OCI-LY7 (cell line): ENCODE results near the gene RAET1E. TPM values are rescaled to one million over a fixed set of nuclear protein-coding genes. Genes with fewer than 3 reads are reported as not detected.

ENCODE experiments used
- BruUV-seq: library from RNA; stranded (reverse); fragments of 400-500 nt; replicated peaks from 2 replicates; lab custom pipeline; 2021; lab: Mats Ljungman, UMichigan
- CTCF ChIA-PET: fragments of 300-600 bp; sonication (Branson Sonifier 250); formaldehyde crosslinking; loops from one replicate; lab custom pipeline; 2022; ENCODE audit warnings: antibody characterized with exemption; ENCODE audit not compliant: unreplicated experiment; lab: Charles Lee
- POLR2A ChIA-PET: fragments of 300-600 bp; sonication (Branson Sonifier 250); formaldehyde crosslinking; loops from one replicate; lab custom pipeline; 2022; ENCODE audit warnings: antibody characterized with exemption; lab: Charles Lee
- DNase-seq: peaks from one replicate; pipeline ENCODE4 v3.0.0-alpha.2; 2015; ENCODE audit warnings: low spot score
- H2AFZ ChIP-seq: fragments of 200-600 bp; sonication (generic), shearing (Covaris generic); 2 replicates; pipeline ENCODE4 v1.6.1; 2014; ENCODE audit warnings: mild to moderate bottlenecking, antibody characterized with exemption, low read length, moderate library complexity
- H3K27ac ChIP-seq: fragments of 200-600 bp; sonication (generic); 2 replicates; pipeline ENCODE4 v1.5.1; 2014; ENCODE audit warnings: mixed run types, low read depth, mild to moderate bottlenecking, moderate library complexity, low read length, inconsistent platforms; ENCODE audit not compliant: poor library complexity, severe bottlenecking
- H3K36me3 ChIP-seq: fragments of 200-600 bp; sonication (generic); 2 replicates; pipeline ENCODE4 v1.6.1; 2014; ENCODE audit warnings: mild to moderate bottlenecking, antibody characterized with exemption, low read length, moderate library complexity, mixed read lengths; ENCODE audit not compliant: insufficient read depth
- H3K4me1 ChIP-seq: fragments of 200-600 bp; sonication (generic); 2 replicates; pipeline ENCODE4 v1.5.1; 2014; ENCODE audit warnings: mild to moderate bottlenecking, low read length; ENCODE audit not compliant: insufficient read depth, poor library complexity, severe bottlenecking
- H3K4me2 ChIP-seq: fragments of 200-600 bp; sonication (generic); 2 replicates; pipeline ENCODE4 v1.6.1; 2014; ENCODE audit warnings: mild to moderate bottlenecking, low read length
- H3K4me3 ChIP-seq: fragments of 200-600 bp; sonication (generic); 2 replicates; pipeline ENCODE4 v1.5.1; 2014; ENCODE audit warnings: mild to moderate bottlenecking, low read depth, low read length; ENCODE audit not compliant: poor library complexity, severe bottlenecking
- H3K79me2 ChIP-seq: fragments of 200-600 bp; sonication (generic); 2 replicates; pipeline ENCODE4 v1.6.1; 2016; ENCODE audit warnings: low read depth, mild to moderate bottlenecking, low read length, moderate library complexity, mixed read lengths; ENCODE audit not compliant: insufficient read depth
- H3K9me2 ChIP-seq: fragments of 200-600 bp; sonication (generic); 2 replicates; pipeline ENCODE4 v1.6.1; 2016; ENCODE audit warnings: mild to moderate bottlenecking, low read length, mixed read lengths; ENCODE audit not compliant: insufficient read depth
- H3K9me3 ChIP-seq: fragments of 200-600 bp; sonication (generic); 2 replicates; pipeline ENCODE4 v1.6.1; 2014; ENCODE audit warnings: mild to moderate bottlenecking, mixed run types, low read length, mixed read lengths
- H4K20me1 ChIP-seq: fragments of 200-600 bp; sonication (generic); 2 replicates; pipeline ENCODE4 v1.6.1; 2014; ENCODE audit warnings: mild to moderate bottlenecking, antibody characterized with exemption, low read length, moderate library complexity, mixed read lengths; ENCODE audit not compliant: insufficient read depth
- CTCF ChIP-seq: fragments of 200-600 bp; sonication (generic); conservative IDR thresholded peaks from 2 replicates; pipeline ENCODE4 v1.5.1; 2014; ENCODE audit warnings: mild to moderate bottlenecking, antibody characterized with exemption, low read length, moderate library complexity, mixed read lengths
- EZH2phosphoT487 ChIP-seq: fragments of 200-600 bp; sonication (generic); IDR thresholded peaks from 2 replicates; pipeline ENCODE4 v1.6.1; 2018; ENCODE audit warnings: low read depth, borderline replicate concordance, mild to moderate bottlenecking, mixed run types, antibody characterized with exemption, low read length, moderate library complexity, mixed read lengths
- intact Hi-C: fragments of 100-400 bp; cut with micrococcal nuclease; formaldehyde crosslinking; loops from one replicate; pipeline ENCODE4 v1.10.0; 2022; ENCODE audit not compliant: unreplicated experiment
- total RNA-seq, 2 experiments: library from RNA; depleted of rRNA in 1 of 2; stranded (reverse); fragments of >200 nt in 1 of 2; shearing (Covaris generic) in 1 of 2; gene quantifications; 2 replicates each; pipeline ENCODE4 v1.2.3, GENCODE V29; 2014 to 2022

Gene RAET1E
- total RNA-seq, 2 experiments from 2014 or later: not detected

- no peak overlapping the region for H3K4me3 ChIP-seq
- CTCF ChIA-PET: interaction anchor here (0.6 to 1.0 kb wide), 2 partner anchors 27 to 308 kb away, joined by 4 to 6 read pairs; no protein-coding TSS in a partner anchor
- no peaks in the 10 kb centered on the region for H3K36me3 ChIP-seq
- POLR2A ChIA-PET: interaction anchor here (0.6 kb wide), 1 partner anchor 131 kb away, joined by 4 read pairs; no protein-coding TSS in a partner anchor
- no peaks in the 10 kb centered on the region for H3K9me2 ChIP-seq
- no peak overlapping the region for H2AFZ ChIP-seq
- no peaks in the 10 kb centered on the region for H3K79me2 ChIP-seq
- TF ChIP-seq CTCF (peak; percentile 94), EZH2phosphoT487 (no peak)
- no peaks in the 10 kb centered on the region for H3K9me3 ChIP-seq
- H4K20me1 ChIP-seq: no peaks in the 10 kb centered on the region
- no peak overlapping the region for H3K4me2 ChIP-seq
- BruUV-seq: no TSS peak
- intact Hi-C loops: loop anchor here (1.0 to 10.0 kb wide), 5 partner anchors 27 to 460 kb away; no protein-coding TSS in a partner anchor
- no peak overlapping the region for H3K27ac ChIP-seq
- peaks cover 5% of the 10 kb centered on the region for H3K4me1 ChIP-seq
- peak; percentile 78 for DNase-seq
These were observed 36.6 kb upstream of the RAET1E start for GRCh38 chr6:149934249-149935156.

DNA sequence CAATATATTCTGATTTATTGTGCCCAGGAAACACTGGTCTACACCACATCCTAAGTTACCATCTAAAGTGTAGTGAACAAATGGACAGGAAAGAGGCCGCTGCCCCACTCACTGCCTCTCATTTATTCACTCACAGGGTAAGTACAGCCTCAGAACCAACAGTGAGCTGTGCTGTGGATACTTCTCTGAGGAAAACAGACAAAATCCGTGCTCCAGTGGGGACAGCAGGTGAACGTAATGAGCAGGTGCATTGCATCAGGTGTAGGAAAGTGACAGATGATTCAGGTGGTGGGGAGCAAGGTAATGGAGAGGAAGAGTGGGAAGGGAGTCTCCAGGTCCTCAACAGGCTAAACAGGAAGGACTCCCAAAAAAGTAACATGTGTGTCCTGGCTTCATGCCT is 35.5 kb upstream of the RAET1E start:
- BruUV-seq: no TSS peak
- Histone ChIP-seq H2AFZ (no peak overlapping the region), H3K27ac (no peak overlapping the region), H3K9me2 (no peaks in the 10 kb centered on the region), H3K79me2 (no peaks in the 10 kb centered on the region), H3K9me3 (no peaks in the 10 kb centered on the region), H3K4me2 (no peak overlapping the region), H3K4me1 (peaks cover 3% of the 10 kb centered on the region), H4K20me1 (no peaks in the 10 kb centered on the region), H3K36me3 (no peaks in the 10 kb centered on the region), H3K4me3 (no peak overlapping the region)
- TF ChIP-seq CTCF (no peak), EZH2phosphoT487 (no peak)
- ChIA-PET CTCF (no interaction called here), POLR2A (interaction anchor here (0.5 kb wide), 1 partner anchor 859 kb away, joined by 3 read pairs; no protein-coding TSS in a partner anchor)
- no peak for DNase-seq
- intact Hi-C loops: loop anchor here (10.0 kb wide), 1 partner anchor 461 kb away; no protein-coding TSS in a partner anchor
